ENCODE data around the gene CMC2. TPM values are rescaled to one million over a fixed set of nuclear protein-coding genes. Genes with fewer than 3 reads are reported as not detected.
A peak's percentile ranks its signal among the peaks of the same experiment; 100 is the strongest.

Gene CMC2
- total and polyA plus RNA-seq, 2 of the 13 experiments (the other 11 are each of a cell fraction or from before 2014, with no cell fraction given), result 116 to 129 TPM

DNA sequence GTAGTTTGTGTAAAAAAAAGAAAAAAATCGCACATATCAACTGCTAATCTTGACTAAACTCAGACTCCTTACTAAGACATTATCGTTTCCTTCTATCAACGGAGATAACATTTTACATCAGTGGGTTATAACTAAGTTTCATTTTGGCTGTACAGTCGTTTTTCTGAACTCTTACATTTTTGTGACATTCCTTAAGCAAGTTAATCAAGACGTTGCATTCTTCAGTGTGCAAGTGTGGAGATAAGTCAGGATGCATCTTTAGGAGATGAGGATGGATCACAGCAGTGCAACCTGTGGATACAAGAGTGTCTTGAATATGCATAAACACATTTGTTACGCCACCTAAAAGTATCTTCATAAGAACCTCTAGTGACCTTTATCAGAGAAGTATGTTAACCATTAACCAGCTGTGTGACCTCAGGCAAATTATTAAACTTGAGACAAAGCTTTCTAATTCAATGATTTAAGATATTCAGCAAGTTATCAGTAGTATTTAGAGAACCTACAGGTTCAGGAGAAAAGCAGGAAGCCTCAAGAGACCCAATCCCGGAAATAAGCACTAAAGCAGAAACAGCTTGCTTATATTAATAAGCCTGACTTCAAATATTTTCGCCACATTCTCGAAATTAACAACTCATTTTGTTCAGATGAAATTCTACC is 9.4 kb downstream of the CMC2 start (continued):
- TF ChIP-seq PHB2 (IDR thresholded peaks at IDR 0.05; ENCODE audit: partially characterized antibody) (no peak), GTF2F1 (IDR thresholded peaks at IDR 0.05; ENCODE audit: low read length) (no peak), FOSL1 (CRISPR knock-in tag; IDR thresholded peaks at IDR 0.05; ENCODE audit: borderline replicate concordance) (no peak), RARA (CRISPR knock-in tag; IDR thresholded peaks at IDR 0.05) (peak; percentile 37; the same call in 1 of the 2 replicates), PLRG1 (conservative IDR thresholded peaks at IDR 0.05) (no peak), TBL1XR1 (IDR thresholded peaks at IDR 0.05; ENCODE audit: borderline replicate concordance, low read length, partially characterized antibody) (no peak), PATZ1 (CRISPR knock-in tag; IDR thresholded peaks at IDR 0.05) (no peak), ZNF549 (CRISPR knock-in tag; IDR thresholded peaks at IDR 0.05) (0 out of 2 replicates have a peak, but pooled peaks have one; percentile 68), HMG20B (CRISPR knock-in tag; conservative IDR thresholded peaks at IDR 0.05) (no peak), ZBTB7B (CRISPR knock-in tag; IDR thresholded peaks at IDR 0.05) (no peak), RBAK (CRISPR knock-in tag; IDR thresholded peaks at IDR 0.05) (no peak), ZSCAN30 (CRISPR knock-in tag; IDR thresholded peaks at IDR 0.05) (no peak), PHF20 (CRISPR knock-in tag; IDR thresholded peaks at IDR 0.05) (no peak), ZZZ3 (CRISPR knock-in tag; IDR thresholded peaks at IDR 0.05; ENCODE audit: borderline replicate concordance) (no peak), SMARCC2 (IDR thresholded peaks at IDR 0.05) (no peak), PAWR (CRISPR knock-in tag; IDR thresholded peaks at IDR 0.05; ENCODE audit: borderline replicate concordance) (no peak), ELF4 (CRISPR knock-in tag; IDR thresholded peaks at IDR 0.05; ENCODE audit: borderline replicate concordance) (peak; percentile 70; the same call in 1 of the 2 replicates), ZNF709 (CRISPR knock-in tag; IDR thresholded peaks at IDR 0.05) (no peak), ZBTB44 (CRISPR knock-in tag; IDR thresholded peaks at IDR 0.05) (no peak), HES4 (CRISPR knock-in tag; IDR thresholded peaks at IDR 0.05; ENCODE audit: borderline replicate concordance) (no peak)
- TF ChIP-seq, protein P1, sequence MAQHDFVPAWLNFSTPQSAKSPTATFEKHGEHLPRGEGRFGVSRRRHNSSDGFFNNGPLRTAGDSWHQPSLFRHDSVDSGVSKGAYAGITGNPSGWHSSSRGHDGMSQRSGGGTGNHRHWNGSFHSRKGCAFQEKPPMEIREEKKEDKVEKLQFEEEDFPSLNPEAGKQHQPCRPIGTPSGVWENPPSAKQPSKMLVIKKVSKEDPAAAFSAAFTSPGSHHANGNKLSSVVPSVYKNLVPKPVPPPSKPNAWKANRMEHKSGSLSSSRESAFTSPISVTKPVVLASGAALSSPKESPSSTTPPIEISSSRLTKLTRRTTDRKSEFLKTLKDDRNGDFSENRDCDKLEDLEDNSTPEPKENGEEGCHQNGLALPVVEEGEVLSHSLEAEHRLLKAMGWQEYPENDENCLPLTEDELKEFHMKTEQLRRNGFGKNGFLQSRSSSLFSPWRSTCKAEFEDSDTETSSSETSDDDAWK (CRISPR knock-in tag; IDR thresholded peaks at IDR 0.05), result no peak
- TF ChIP-seq, protein P2, sequence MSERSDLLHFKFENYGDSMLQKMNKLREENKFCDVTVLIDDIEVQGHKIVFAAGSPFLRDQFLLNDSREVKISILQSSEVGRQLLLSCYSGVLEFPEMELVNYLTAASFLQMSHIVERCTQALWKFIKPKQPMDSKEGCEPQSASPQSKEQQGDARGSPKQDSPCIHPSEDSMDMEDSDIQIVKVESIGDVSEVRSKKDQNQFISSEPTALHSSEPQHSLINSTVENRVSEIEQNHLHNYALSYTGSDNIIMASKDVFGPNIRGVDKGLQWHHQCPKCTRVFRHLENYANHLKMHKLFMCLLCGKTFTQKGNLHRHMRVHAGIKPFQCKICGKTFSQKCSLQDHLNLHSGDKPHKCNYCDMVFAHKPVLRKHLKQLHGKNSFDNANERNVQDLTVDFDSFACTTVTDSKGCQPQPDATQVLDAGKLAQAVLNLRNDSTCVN (CRISPR knock-in tag; IDR thresholded peaks at IDR 0.05; ENCODE audit: borderline replicate concordance), result no peak
